GM10248 (cell line): ENCODE measurements around the gene NOX1.
A peak's percentile ranks its signal among the peaks of the same experiment; 100 is the strongest.

Experiments
- CTCF ChIA-PET: fragments of 300-600 bp; sonication (Branson Sonifier 250); formaldehyde crosslinking; extraction: SDS; loops from one replicate; lab custom pipeline; 2021; ENCODE audit warnings: antibody characterized with exemption; lab: Yijun Ruan, JAX
- POLR2A ChIA-PET: fragments of 350-650 bp; sonication (Branson Sonifier 250); formaldehyde crosslinking; extraction: SDS; loops from one replicate; lab custom pipeline; 2020; ENCODE audit warnings: antibody characterized with exemption; lab: Yijun Ruan, JAX
- DNase-seq: peaks from one replicate; pipeline ENCODE4 v3.0.0; 2012; ENCODE audit errors: extremely low spot score
- CTCF ChIP-seq: IDR thresholded peaks from 2 replicates; pipeline ENCODE4 v1.5.1; 2012; ENCODE audit warnings: mild to moderate bottlenecking, low read depth; ENCODE audit errors: extremely low read depth, missing control alignments, control extremely low read depth

Gene NOX1

GRCh38 chrX:100895365-100896075 lies 21.4 kb upstream of the NOX1 start:
- ChIA-PET POLR2A (no interaction called here), CTCF (interaction anchor here (0.8 to 1.3 kb wide), 4 partner anchors 9 to 393 kb away, joined by 3 to 4 read pairs (median 3); no protein-coding TSS in a partner anchor)
- peak; percentile 49 for TF ChIP-seq CTCF
- peak; percentile 17 for DNase-seq

GRCh38 chrX:100883654-100884053 lies 9.5 kb upstream of the NOX1 start:
- TF ChIP-seq CTCF = no peak
- no peak for DNase-seq
- CTCF ChIA-PET = no interaction called here
- POLR2A ChIA-PET = no interaction called here

- POLR2A ChIA-PET = no interaction called here
- no peak for TF ChIP-seq CTCF
- DNase-seq = no peak
- CTCF ChIA-PET = no interaction called here
These were observed 6.2 kb upstream of the NOX1 start for GRCh38 chrX:100880368-100880767.

GRCh38 chrX:100871594-100872560 lies 2.3 kb downstream of the NOX1 start:
- TF ChIP-seq CTCF = no peak
- ChIA-PET CTCF (no interaction called here), POLR2A (no interaction called here)
- DNase-seq = no peak

GRCh38 chrX:100870527-100870926 lies 3.6 kb downstream of the NOX1 start:
- ChIA-PET POLR2A (no interaction called here), CTCF (no interaction called here)
- DNase-seq = no peak
- no peak for TF ChIP-seq CTCF

- TF ChIP-seq CTCF = no peak
- DNase-seq = no peak
- ChIA-PET POLR2A (no interaction called here), CTCF (no interaction called here)
These were observed 5.9 kb downstream of the NOX1 start for GRCh38 chrX:100868273-100868672.
